ENCODE measurements around the gene SRF. TPM values are rescaled to one million over a fixed set of nuclear protein-coding genes. Genes with fewer than 3 reads are reported as not detected.

SRF gene
- total RNA-seq, 4 donors from 2014 or later = 111 to 183 (median 153) TPM

DNA sequence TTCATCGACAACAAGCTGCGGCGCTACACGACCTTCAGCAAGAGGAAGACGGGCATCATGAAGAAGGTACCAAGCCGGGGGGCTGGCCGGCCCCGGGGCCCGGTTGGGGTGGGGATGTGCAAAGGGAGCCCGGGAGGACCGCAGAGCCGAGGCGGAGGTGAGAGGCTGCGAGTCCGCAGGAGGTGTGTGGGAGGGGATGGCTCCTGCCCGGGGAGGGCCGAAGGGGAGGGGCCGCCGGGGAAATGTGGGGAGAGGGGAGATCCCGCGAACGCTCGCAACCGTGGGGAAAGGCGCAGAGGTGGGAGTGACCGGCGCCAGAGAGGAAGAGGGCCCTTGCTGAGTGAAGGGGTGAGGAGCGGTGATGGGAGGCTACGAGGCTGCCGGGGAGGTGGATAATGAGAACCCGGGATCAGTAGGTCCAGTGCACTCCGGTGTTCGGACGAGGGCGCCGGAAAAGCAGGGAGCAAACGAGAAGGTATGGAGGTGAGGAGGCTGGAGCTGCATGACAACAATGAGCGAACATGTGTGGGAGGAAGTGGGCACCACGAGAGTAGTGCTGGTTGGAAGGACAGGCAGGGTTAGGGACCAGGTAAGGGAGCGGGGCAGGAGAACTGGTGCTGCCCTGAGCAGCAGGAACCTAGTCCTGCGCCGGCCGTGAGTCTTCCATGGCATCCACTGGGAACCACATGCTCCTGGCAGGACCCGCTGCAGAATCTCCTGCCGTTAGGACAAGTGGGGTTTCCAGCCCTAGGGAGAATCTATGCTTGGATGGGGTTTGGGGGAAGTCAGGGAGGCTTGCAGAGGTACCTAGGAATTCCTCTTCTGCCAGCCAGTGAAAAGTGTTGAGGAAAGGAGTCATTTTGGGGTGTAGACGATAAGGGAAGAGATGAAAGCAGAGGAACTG, 1.3 kb downstream of the SRF start:
- Histone ChIP-seq H3K4me1 (peaks cover 35 to 50% (median 46%) of the 10 kb centered on the region in 4 donors), H3K4me3 (peak overlapping the region; percentile 88 to 96 (median 96)), H3K9me3 (no peaks in the 10 kb centered on the region), H3K27me3 (no peaks in the 10 kb centered on the region), H3K27ac (replicated peaks in 1 of 4) (peak overlapping the region; percentile 98 to 100 (median 99)), H3K36me3 (peaks cover 18 to 24% (median 20%) of the 10 kb centered on the region in 4 donors)
- TF ChIP-seq POLR2AphosphoS5 (IDR thresholded peaks at IDR 0.05) = peak; percentile 34 to 39
- TF ChIP-seq POLR2A (IDR thresholded peaks at IDR 0.05; ENCODE audit: low read depth) = no peak
- no peak for TF ChIP-seq EP300 (IDR thresholded peaks at IDR 0.05)
- TF ChIP-seq, protein P1, sequence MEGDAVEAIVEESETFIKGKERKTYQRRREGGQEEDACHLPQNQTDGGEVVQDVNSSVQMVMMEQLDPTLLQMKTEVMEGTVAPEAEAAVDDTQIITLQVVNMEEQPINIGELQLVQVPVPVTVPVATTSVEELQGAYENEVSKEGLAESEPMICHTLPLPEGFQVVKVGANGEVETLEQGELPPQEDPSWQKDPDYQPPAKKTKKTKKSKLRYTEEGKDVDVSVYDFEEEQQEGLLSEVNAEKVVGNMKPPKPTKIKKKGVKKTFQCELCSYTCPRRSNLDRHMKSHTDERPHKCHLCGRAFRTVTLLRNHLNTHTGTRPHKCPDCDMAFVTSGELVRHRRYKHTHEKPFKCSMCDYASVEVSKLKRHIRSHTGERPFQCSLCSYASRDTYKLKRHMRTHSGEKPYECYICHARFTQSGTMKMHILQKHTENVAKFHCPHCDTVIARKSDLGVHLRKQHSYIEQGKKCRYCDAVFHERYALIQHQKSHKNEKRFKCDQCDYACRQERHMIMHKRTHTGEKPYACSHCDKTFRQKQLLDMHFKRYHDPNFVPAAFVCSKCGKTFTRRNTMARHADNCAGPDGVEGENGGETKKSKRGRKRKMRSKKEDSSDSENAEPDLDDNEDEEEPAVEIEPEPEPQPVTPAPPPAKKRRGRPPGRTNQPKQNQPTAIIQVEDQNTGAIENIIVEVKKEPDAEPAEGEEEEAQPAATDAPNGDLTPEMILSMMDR (IDR thresholded peaks at IDR 0.05) = no peak
- no peak for DNase-seq (ENCODE audit: extremely low spot score)
- WGBS = 2% methylated on average over 37 of the region's 46 CpGs
- intact Hi-C loops (cut with DNase I) = loop anchor here (10.0 kb wide), 1 partner anchor 342 kb away; the partner anchor contains the start of genes LRRC73, POLR1C and YIPF3

DNA sequence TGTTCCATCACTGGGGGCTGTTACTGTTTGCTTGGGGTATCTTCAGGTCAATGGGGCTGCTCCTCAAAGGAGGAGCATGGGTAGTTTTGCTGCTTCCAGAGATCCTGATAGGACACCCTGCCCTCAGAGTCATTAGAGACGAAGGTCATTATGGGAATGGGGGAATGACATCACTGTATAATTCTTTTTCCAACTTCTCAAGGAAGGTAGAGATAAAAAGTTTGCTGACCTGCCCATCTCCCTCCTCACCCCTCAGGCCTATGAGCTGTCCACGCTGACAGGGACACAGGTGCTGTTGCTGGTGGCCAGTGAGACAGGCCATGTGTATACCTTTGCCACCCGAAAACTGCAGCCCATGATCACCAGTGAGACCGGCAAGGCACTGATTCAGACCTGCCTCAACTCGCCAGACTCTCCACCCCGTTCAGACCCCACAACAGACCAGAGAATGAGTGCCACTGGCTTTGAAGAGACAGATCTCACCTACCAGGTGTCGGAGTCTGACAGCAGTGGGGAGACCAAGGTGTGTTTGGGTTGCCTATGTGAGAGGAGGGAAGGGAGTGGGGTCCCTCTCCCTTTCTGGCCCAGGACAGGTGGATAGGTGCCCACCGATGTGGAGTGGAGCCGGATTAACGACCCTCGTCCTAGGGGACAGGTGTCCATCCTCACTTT, 2.7 kb downstream of the SRF start:
- intact Hi-C loops (cut with DNase I) = loop anchor here (10.0 kb wide), 1 partner anchor 341 kb away; the partner anchor contains the start of genes LRRC73, POLR1C and YIPF3
- Histone ChIP-seq H3K4me3 (peak overlapping the region; percentile 88 to 96 (median 96)), H3K4me1 (peaks cover 35 to 60% (median 53%) of the 10 kb centered on the region in 4 donors), H3K27me3 (no peaks in the 10 kb centered on the region), H3K9me3 (no peaks in the 10 kb centered on the region), H3K36me3 (peaks cover 28 to 37% (median 32%) of the 10 kb centered on the region in 4 donors), H3K27ac (replicated peaks in 1 of 4) (peak overlapping the region; percentile 98 to 100 (median 99))
- WGBS = 22% methylated on average over 5 of the region's 11 CpGs
- TF ChIP-seq POLR2A (IDR thresholded peaks at IDR 0.05; ENCODE audit: low read depth) = no peak
- TF ChIP-seq POLR2AphosphoS5 (IDR thresholded peaks at IDR 0.05) = no peak
- TF ChIP-seq EP300 (IDR thresholded peaks at IDR 0.05) = no peak
- TF ChIP-seq, protein P1 (IDR thresholded peaks at IDR 0.05) = no peak
- no peak for DNase-seq (ENCODE audit: extremely low spot score)

DNA sequence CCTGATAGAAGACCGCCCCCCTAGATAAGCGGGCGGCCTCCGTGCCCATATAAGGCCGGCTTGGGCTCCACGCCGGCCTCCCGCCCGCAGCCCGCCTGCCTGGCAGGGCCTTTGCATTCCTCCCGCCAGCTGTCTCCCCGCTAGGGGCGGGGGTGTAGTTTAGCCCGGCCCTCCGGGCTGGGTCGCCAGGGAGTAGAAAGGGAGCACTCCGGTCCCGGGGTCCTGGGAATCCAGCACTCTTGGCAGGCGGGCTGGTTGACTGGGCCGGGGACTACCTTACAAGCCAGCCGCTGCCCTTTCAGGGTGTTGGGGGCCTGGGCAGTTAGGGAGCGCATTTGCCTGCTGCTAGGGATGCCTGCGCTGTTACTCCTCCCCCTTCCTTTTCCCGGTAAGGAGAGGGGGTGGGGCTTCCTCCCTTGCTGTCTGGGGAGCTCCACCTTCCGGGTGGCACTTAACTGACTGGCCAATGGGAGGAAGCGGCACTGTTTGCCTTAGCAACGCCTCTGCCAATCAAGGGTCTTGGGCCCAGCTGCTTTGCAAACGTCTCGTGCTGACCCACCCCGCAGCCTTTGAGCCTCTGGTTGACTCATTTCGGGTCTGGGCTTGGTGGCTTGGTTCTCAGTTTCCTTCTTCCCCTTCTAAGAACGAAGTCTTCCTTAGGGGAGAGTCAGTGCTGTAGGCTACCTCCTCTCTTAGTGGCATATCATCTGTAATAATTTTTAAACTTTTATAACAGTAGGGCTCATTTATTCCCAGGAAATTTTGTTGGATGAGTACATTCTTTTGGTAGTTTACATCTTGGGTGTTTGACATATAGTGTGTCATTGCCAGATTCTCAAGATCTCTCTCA, 3.4 kb downstream of the SRF start:
- H3K9me3 ChIP-seq = no peaks in the 10 kb centered on the region
- H3K4me1 ChIP-seq = peaks cover 35 to 60% (median 53%) of the 10 kb centered on the region in 4 donors
- H3K36me3 ChIP-seq = peaks cover 34 to 44% (median 40%) of the 10 kb centered on the region in 4 donors
- H3K27me3 ChIP-seq = no peaks in the 10 kb centered on the region
- WGBS = 4% methylated on average over 23 of the region's 32 CpGs
- intact Hi-C loops (cut with DNase I) = loop anchor here (10.0 kb wide), 1 partner anchor 340 kb away; the partner anchor contains the start of genes LRRC73, POLR1C and YIPF3
- TF ChIP-seq POLR2A (IDR thresholded peaks at IDR 0.05; ENCODE audit: low read depth) (peak; percentile 62), EP300 (IDR thresholded peaks at IDR 0.05) (no peak), POLR2AphosphoS5 (IDR thresholded peaks at IDR 0.05) (peak; percentile 90 to 94)
- TF ChIP-seq, protein P1 (IDR thresholded peaks at IDR 0.05) = peak in 2 of 3 experiments; percentile 17 to 28
- H3K27ac ChIP-seq (replicated peaks in 1 of 4) = peak overlapping the region; percentile 98 to 100 (median 99)
- H3K4me3 ChIP-seq = peak overlapping the region; percentile 88 to 96 (median 96)
- DNase-seq (ENCODE audit: extremely low spot score) = peak; percentile 100
